ENCODE measurements around the gene PEMT.

- no peak for TF ChIP-seq POLR2AphosphoS5 (IDR thresholded peaks at IDR 0.05; ENCODE audit: low read depth)
- TF ChIP-seq, protein P1, sequence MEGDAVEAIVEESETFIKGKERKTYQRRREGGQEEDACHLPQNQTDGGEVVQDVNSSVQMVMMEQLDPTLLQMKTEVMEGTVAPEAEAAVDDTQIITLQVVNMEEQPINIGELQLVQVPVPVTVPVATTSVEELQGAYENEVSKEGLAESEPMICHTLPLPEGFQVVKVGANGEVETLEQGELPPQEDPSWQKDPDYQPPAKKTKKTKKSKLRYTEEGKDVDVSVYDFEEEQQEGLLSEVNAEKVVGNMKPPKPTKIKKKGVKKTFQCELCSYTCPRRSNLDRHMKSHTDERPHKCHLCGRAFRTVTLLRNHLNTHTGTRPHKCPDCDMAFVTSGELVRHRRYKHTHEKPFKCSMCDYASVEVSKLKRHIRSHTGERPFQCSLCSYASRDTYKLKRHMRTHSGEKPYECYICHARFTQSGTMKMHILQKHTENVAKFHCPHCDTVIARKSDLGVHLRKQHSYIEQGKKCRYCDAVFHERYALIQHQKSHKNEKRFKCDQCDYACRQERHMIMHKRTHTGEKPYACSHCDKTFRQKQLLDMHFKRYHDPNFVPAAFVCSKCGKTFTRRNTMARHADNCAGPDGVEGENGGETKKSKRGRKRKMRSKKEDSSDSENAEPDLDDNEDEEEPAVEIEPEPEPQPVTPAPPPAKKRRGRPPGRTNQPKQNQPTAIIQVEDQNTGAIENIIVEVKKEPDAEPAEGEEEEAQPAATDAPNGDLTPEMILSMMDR (IDR thresholded peaks at IDR 0.05; ENCODE audit: insufficient read depth, low read length) = no peak
- no peak for TF ChIP-seq GABPA (IDR thresholded peaks at IDR 0.05; ENCODE audit: low read depth)
- no peak for TF ChIP-seq SPI1 (IDR thresholded peaks at IDR 0.05; ENCODE audit: borderline replicate concordance, low read depth)
Measured at GRCh38 chr17:17554266-17554665, 37.2 kb downstream of the PEMT start.
